Left lung (tissue), 10 donors: Measurements from ENCODE around the gene UAP1L1. TPM values are rescaled to one million over a fixed set of nuclear protein-coding genes. Genes with fewer than 3 reads are reported as not detected.

Experiments
- ATAC-seq: fragments of 200-7000 bp; cut with Tn5 transposase; one replicate; pipeline ENCODE4 v1.9.1; 2020; ENCODE audit warnings: moderate library complexity
- DNase-seq, 4 donors: peaks; one replicate each; pipeline ENCODE4 v3.0.0-alpha.2; 2013 to 2020
- H3K27ac ChIP-seq, 2 donors: fragments of 200-600 bp; sonication (generic) in 1 of 2; one replicate each; pipeline versions ENCODE4 v1.5.0 to v1.8.0; 2020 to 2021
- H3K27me3 ChIP-seq, 2 donors: fragments of 200-600 bp; sonication (generic) in 1 of 2; one replicate each; pipeline versions ENCODE4 v1.5.0 to v1.8.0; 2020 to 2021
- H3K36me3 ChIP-seq, 2 donors: fragments of 200-600 bp; sonication (generic) in 1 of 2; one replicate each; pipeline versions ENCODE4 v1.5.0 to v1.8.0; 2020 to 2021
- H3K4me1 ChIP-seq, 2 donors: fragments of 200-600 bp; one replicate each; pipeline ENCODE4 v1.8.0; 2021
- H3K4me3 ChIP-seq, 2 donors: fragments of 200-600 bp; sonication (generic) in 1 of 2; one replicate each; pipeline versions ENCODE4 v1.5.0 to v1.8.0; 2020 to 2021; ENCODE audit warnings: mild to moderate bottlenecking in 1 of 2
- H3K9me3 ChIP-seq, 2 donors: fragments of 200-600 bp; sonication (generic) in 1 of 2; one replicate each; pipeline versions ENCODE4 v1.5.0 to v1.8.0; 2020 to 2021
- intact Hi-C, 2 donors: fragments of 100-400 bp; cut with DNase I; formaldehyde crosslinking; loops; one replicate each; pipeline versions ENCODE4 v1.11.2 to v1.14.2; 2022
- polyA plus RNA-seq, 6 donors: library from polyadenylated mRNA; unstranded; fragments of 120-200 nt; gene quantifications; one replicate each; pipeline ENCODE4 v1.2.1, GENCODE V29; 2013; ENCODE audit not compliant: insufficient read length in 6 of 6
- total RNA-seq, 2 donors: library from RNA; stranded (reverse); fragmentation: NEBNext Ultra II Directional; extraction: Animal tissue kit (Norgen Biotek cat#: 25700); gene quantifications; one replicate each; pipeline ENCODE4 v1.2.1, GENCODE V29; 2021
- TF ChIP-seq, protein P1 (sequence below), 2 donors: fragments of 200-600 bp; sonication (generic) in 1 of 2; IDR thresholded peaks; one replicate each; pipeline versions ENCODE4 v1.5.0 to v1.8.0; 2021; ENCODE audit warnings: antibody characterized with exemption in 2 of 2
- donor health status: DM: no; HTN: yes; CAD: no.
- donor health status: DM: no; HTN: no; CAD: no.

UAP1L1 gene
- total and polyA plus RNA-seq, 8 donors, result 4.6 to 43.1 (median 6.8) TPM

DNA sequence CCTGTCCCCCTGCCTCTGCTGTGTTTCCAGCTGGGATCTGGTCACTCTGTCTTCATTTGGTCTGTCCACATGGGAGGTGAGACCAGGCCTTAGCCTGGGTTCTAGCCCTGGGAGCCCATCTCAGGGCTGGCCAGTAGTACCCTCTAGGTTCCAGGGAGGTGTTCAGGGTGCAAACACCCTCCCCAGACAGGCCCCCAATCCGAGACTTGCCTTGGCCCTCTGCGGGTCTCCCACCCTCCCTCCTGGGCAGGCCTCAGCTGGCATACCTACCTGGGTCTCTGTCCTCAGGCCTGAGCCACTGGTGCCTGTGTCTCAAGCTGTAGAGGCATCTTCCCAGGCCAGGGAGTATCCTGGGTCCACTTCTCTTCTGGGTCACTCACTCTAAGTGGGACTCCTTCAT is 6.0 kb upstream of the UAP1L1 start:
- H3K4me1 ChIP-seq, result peaks cover 11 to 30% of the 10 kb centered on the region in 2 donors
- peak overlapping the region in 1 of 2 donors; percentile 53 for H3K27ac ChIP-seq
- intact Hi-C loops, result no loop called here
- H3K9me3 ChIP-seq, result no peaks in the 10 kb centered on the region
- DNase-seq (no peak), ATAC-seq (no peak)
- H3K27me3 ChIP-seq, result peaks cover 0 to 21% of the 10 kb centered on the region in 2 donors
- TF ChIP-seq, protein P1, sequence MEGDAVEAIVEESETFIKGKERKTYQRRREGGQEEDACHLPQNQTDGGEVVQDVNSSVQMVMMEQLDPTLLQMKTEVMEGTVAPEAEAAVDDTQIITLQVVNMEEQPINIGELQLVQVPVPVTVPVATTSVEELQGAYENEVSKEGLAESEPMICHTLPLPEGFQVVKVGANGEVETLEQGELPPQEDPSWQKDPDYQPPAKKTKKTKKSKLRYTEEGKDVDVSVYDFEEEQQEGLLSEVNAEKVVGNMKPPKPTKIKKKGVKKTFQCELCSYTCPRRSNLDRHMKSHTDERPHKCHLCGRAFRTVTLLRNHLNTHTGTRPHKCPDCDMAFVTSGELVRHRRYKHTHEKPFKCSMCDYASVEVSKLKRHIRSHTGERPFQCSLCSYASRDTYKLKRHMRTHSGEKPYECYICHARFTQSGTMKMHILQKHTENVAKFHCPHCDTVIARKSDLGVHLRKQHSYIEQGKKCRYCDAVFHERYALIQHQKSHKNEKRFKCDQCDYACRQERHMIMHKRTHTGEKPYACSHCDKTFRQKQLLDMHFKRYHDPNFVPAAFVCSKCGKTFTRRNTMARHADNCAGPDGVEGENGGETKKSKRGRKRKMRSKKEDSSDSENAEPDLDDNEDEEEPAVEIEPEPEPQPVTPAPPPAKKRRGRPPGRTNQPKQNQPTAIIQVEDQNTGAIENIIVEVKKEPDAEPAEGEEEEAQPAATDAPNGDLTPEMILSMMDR (IDR thresholded peaks at IDR 0.05), result no peak
- no peaks in the 10 kb centered on the region for H3K36me3 ChIP-seq
- H3K4me3 ChIP-seq, result peak overlapping the region in 1 of 2 donors; percentile 41

DNA sequence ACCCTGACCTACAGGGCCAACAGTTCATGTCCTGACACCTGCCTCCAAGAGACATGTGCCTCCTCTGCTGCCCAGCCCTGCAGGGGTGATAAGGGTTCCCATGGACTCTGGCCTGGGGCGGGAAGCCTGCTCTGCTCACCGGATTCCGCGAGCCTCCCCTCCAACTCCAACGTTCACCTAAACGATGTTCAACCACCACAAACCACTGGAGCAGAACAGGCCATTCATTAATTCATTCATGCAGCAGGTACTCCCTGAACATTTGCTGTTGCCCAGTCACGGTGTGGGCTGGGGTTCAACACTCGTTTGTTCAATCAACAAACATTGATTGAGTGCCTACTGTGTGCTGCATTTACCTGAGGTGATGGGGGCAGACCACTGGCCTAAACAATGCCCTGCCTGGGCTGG is 3.3 kb upstream of the UAP1L1 start:
- TF ChIP-seq, protein P1 (IDR thresholded peaks at IDR 0.05), result no peak
- no peaks in the 10 kb centered on the region for H3K9me3 ChIP-seq
- intact Hi-C loops, result no loop called here
- no peak overlapping the region for H3K4me3 ChIP-seq
- peaks cover 0 to 29% of the 10 kb centered on the region in 2 donors for H3K27me3 ChIP-seq
- H3K36me3 ChIP-seq, result peaks cover 0 to 6% of the 10 kb centered on the region in 2 donors
- DNase-seq, result no peak
- ATAC-seq, result no peak
- peaks cover 21 to 48% of the 10 kb centered on the region in 2 donors for H3K4me1 ChIP-seq
- H3K27ac ChIP-seq, result no peak overlapping the region

DNA sequence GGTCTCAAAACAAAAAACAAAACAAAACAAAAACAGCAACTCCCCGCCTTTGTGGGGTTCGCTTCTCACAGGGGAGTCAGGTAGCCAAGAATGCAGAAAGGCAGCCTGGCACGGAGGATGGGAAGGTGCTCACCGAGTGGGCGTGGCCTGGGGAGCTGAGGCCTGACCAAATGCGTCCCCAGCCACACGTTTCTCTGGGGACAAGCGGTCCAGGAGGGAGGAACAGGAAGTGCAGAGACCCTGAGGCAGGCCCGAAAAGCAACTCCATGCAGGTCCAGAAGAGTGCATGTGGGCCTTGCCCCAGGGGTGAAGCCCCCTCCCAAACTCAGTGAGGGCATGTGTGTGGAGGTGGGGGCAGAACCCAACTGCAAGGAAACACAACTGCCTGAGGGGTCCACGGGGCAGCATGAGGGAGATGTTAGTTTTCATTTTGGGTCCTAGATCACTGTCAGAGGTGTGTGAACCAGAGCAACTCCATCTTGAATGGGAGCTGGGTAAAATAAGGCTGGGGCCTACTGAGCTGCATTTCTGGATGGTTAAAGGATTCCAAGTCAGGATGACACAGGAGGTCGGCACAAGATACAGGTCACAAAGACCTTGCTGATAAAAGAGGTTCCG is 2.6 kb upstream of the UAP1L1 start:
- intact Hi-C loops, result no loop called here
- no peak for DNase-seq
- peaks cover 16 to 48% of the 10 kb centered on the region in 2 donors for H3K4me1 ChIP-seq
- H3K4me3 ChIP-seq, result no peak overlapping the region
- H3K27me3 ChIP-seq, result peaks cover 0 to 21% of the 10 kb centered on the region in 2 donors
- TF ChIP-seq, protein P1 (IDR thresholded peaks at IDR 0.05), result no peak
- no peak overlapping the region for H3K27ac ChIP-seq
- H3K9me3 ChIP-seq, result no peaks in the 10 kb centered on the region
- H3K36me3 ChIP-seq, result peaks cover 0 to 14% of the 10 kb centered on the region in 2 donors
- ATAC-seq, result no peak

DNA sequence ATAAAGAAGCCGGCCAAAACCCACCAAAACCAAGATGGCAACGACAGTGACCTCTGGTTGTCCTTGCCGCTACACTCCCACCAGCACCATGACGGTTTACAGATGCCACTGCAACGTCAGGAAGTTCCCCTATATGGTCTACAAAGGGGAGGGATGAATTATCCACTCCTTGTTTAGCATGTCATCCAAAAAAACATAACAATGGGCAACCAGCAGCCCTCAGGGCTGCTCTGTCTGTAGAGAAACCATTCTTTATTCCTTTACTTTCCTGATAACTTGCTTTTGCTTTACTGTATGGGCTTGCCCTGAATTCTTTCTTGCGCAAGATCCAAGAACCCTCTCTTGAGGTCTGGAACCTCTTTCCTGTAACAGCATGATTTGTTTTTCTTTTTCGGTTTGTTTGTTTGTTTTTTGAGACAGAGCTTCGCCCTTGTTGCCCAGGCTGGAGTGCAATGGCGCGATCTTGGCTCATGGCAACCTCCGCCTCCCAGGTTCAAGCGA is 2.0 kb upstream of the UAP1L1 start:
- no peak overlapping the region for H3K27ac ChIP-seq
- no peak overlapping the region for H3K4me3 ChIP-seq
- no peak for DNase-seq
- no peak for ATAC-seq
- H3K9me3 ChIP-seq, result no peaks in the 10 kb centered on the region
- peaks cover 0 to 19% of the 10 kb centered on the region in 2 donors for H3K36me3 ChIP-seq
- peaks cover 16 to 46% of the 10 kb centered on the region in 2 donors for H3K4me1 ChIP-seq
- TF ChIP-seq, protein P1 (IDR thresholded peaks at IDR 0.05), result no peak
- intact Hi-C loops, result no loop called here
- peaks cover 0 to 17% of the 10 kb centered on the region in 2 donors for H3K27me3 ChIP-seq

GRCh38 chr9:137076636-137077009 is 694 bp upstream of the UAP1L1 start:
- DNase-seq, result no peak
- peaks cover 0 to 17% of the 10 kb centered on the region in 2 donors for H3K27me3 ChIP-seq
- H3K9me3 ChIP-seq, result no peaks in the 10 kb centered on the region
- peaks cover 0 to 32% of the 10 kb centered on the region in 2 donors for H3K36me3 ChIP-seq
- H3K4me1 ChIP-seq, result peaks cover 11 to 34% of the 10 kb centered on the region in 2 donors
- peak; percentile 4 for ATAC-seq
- intact Hi-C loops, result no loop called here
- peak overlapping the region; percentile 14 to 78 for H3K4me3 ChIP-seq
- TF ChIP-seq, protein P1 (IDR thresholded peaks at IDR 0.05), result no peak
- peak overlapping the region; percentile 61 to 64 for H3K27ac ChIP-seq
